Measurements from ENCODE around the gene SIRPB1.
"Not testable (repeated sequence)": the region's sequence is repeated elsewhere in the genome, so short reads cannot be mapped to it uniquely, and the experiment has no call there.

SIRPB1 gene

GRCh38 chr20:1600736-1601135 is 19.1 kb downstream of the SIRPB1 start:
- in situ Hi-C loops (cut with MboI; ENCODE audit: low sequenced_read_pairs): no loop called here

- in situ Hi-C loops (cut with MboI; ENCODE audit: low sequenced_read_pairs): no loop called here
Observed at GRCh38 chr20:1595333-1595732, 24.5 kb downstream of the SIRPB1 start.

GRCh38 chr20:1588533-1589460 is 31.0 kb downstream of the SIRPB1 start:
- in situ Hi-C loops (cut with MboI; ENCODE audit: low sequenced_read_pairs): no loop called here

- in situ Hi-C loops (cut with MboI; ENCODE audit: low sequenced_read_pairs): no loop called here
Observed at GRCh38 chr20:1587781-1588532, 31.9 kb downstream of the SIRPB1 start.

- in situ Hi-C loops (cut with MboI; ENCODE audit: low sequenced_read_pairs): no loop called here
Observed at GRCh38 chr20:1579488-1579887, 40.3 kb downstream of the SIRPB1 start.

DNA sequence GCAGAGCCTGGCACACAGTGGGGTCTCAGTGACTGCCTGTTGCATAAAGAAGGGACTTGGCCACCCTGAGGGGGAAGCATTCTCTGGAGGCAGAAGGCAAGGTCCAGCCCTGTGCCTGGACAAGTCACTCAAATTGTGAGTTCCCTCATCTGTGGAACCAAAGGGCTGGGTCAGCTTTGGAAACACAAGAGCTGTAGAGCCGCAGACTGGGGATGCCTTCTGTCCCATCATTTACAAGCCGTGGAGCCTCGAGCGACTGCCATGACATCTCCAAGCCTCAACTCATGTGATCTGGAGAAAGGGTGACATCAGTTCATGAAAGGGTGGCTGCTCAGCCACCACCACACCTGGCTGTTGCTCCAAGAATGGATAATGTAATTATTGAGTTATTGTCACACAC is 41.9 kb downstream of the SIRPB1 start:
- in situ Hi-C loops (cut with MboI; ENCODE audit: low sequenced_read_pairs): no loop called here

- in situ Hi-C loops (cut with MboI; ENCODE audit: low sequenced_read_pairs): not testable (repeated sequence)
Observed at GRCh38 chr20:1577313-1577712, 42.5 kb downstream of the SIRPB1 start.

DNA sequence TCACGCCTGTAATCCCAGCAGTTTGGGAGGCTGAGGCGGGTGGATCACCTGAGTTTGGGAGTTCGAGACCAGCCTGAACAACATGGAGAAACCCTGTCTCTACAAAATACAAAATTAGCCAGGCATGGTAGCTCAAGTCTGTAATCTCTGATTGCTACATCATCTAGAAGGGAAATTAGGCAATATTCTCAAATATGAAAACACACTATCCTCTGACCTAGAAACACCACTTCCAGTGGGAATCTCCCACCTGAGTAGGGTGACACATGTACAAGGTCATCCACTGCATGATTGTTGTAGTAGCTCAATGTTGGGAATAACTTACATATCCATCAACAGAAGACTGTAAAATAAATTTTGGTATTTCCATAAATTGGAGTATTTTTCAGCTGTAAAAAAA is 43.2 kb downstream of the SIRPB1 start:
- in situ Hi-C loops (cut with MboI; ENCODE audit: low sequenced_read_pairs): no loop called here

DNA sequence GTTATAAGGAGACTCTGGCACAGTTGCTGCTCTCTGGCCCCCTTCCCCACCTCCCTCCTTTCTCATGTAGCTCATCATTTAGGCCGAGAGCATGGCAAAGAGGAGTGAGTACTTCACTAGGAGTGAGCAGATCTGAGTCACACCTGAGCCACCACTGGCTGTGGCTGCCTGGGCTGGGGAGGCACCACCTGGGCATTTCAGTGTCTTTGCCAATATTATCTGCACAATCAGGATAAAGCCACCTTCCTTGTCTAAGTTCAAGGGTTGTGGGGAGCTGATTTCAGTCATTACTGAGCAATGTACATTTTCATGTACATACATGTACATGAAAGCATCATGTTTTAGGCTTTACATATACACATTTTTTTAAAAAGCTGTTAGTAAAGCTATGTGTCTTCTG is 43.8 kb downstream of the SIRPB1 start:
- in situ Hi-C loops (cut with MboI; ENCODE audit: low sequenced_read_pairs): not testable (repeated sequence)

DNA sequence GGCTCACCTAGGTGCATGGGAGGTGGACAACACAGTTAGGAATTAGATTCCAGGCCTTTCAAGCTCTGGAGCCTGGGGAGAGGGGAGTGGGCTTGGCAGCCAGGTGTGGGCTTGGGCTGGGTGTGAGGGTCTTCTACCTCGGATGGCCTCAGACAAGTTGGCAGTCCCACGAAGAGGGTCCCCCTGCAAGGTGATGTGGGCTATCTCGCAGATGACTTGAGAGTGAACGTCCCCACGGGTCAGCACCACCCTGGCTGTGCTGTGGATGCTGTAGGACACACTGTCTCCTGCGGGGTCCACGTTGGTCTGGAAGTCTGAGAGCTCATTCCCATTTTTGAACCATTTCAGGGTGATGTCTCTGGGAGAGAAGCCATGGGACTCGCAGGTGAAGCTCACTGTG is 48.2 kb downstream of the SIRPB1 start:
- in situ Hi-C loops (cut with MboI; ENCODE audit: low sequenced_read_pairs): not testable (repeated sequence)

Measured in hTERT RPE-1 (cell line).